MV-4-11 (cell line): ENCODE results near the gene TMEM217.
A peak's percentile ranks its signal among the peaks of the same experiment; 100 is the strongest.
"Not testable (repeated sequence)": the region's sequence is repeated elsewhere in the genome, so short reads cannot be mapped to it uniquely, and the experiment has no call there.

Experiments used
- DNase-seq: peaks from one replicate; lab custom pipeline; 2025; lab: John Stamatoyannopoulos, UW

Gene TMEM217

GRCh38 chr6:37257634-37258404 lies at the start of gene TMEM217, which contains the start of gene TBC1D22B:
Gene TMEM217 (minus strand): TSS chr6:37258144. CDS start chr6:37219030, 39,114 bp downstream.
Gene TBC1D22B (plus strand): TSS chr6:37257772. CDS start chr6:37257918, 146 bp downstream.
- peak; percentile 85 for DNase-seq

GRCh38 chr6:37307484-37307883 lies 49.5 kb upstream of the TMEM217 start:
- DNase-seq: not testable (repeated sequence)

GRCh38 chr6:37306624-37307222 lies 48.8 kb upstream of the TMEM217 start:
- DNase-seq: no peak

GRCh38 chr6:37305841-37306425 lies 48.0 kb upstream of the TMEM217 start:
- no peak for DNase-seq

- DNase-seq: no peak
These were observed 46.8 kb upstream of the TMEM217 start for GRCh38 chr6:37304766-37305165.

- DNase-seq: peak; percentile 31
These were observed 46.1 kb upstream of the TMEM217 start for GRCh38 chr6:37303891-37304503.

- no peak for DNase-seq
These were observed 45.2 kb upstream of the TMEM217 start for GRCh38 chr6:37303091-37303660.

GRCh38 chr6:37302086-37302686 lies 44.2 kb upstream of the TMEM217 start:
- DNase-seq: peak; percentile 27

- no peak for DNase-seq
These were observed 42.0 kb upstream of the TMEM217 start for GRCh38 chr6:37299990-37300389.

- no peak for DNase-seq
These were observed 41.0 kb upstream of the TMEM217 start for GRCh38 chr6:37298958-37299357.

- DNase-seq: not testable (repeated sequence)
These were observed 39.7 kb upstream of the TMEM217 start for GRCh38 chr6:37297637-37298036.

- DNase-seq: no peak
These were observed 35.5 kb upstream of the TMEM217 start for GRCh38 chr6:37293426-37293825.

GRCh38 chr6:37289931-37290330 lies 32.0 kb upstream of the TMEM217 start:
- no peak for DNase-seq

- DNase-seq: peak; percentile 39
These were observed 30.3 kb upstream of the TMEM217 start for GRCh38 chr6:37288247-37288646.

GRCh38 chr6:37287519-37288157 lies 29.7 kb upstream of the TMEM217 start:
- peak; percentile 10 for DNase-seq

- no peak for DNase-seq
These were observed 27.9 kb upstream of the TMEM217 start for GRCh38 chr6:37285861-37286311.

GRCh38 chr6:37284781-37285180 lies 26.8 kb upstream of the TMEM217 start:
- DNase-seq: no peak

- no peak for DNase-seq
These were observed 25.8 kb upstream of the TMEM217 start for GRCh38 chr6:37283671-37284151.

- DNase-seq: no peak
These were observed 25.3 kb upstream of the TMEM217 start for GRCh38 chr6:37283268-37283667.

GRCh38 chr6:37282371-37282770 lies 24.4 kb upstream of the TMEM217 start:
- DNase-seq: no peak
